B cell (primary cell): ENCODE measurements around the gene ZFAND5. TPM values are rescaled to one million over a fixed set of nuclear protein-coding genes. Genes with fewer than 3 reads are reported as not detected.
A peak's percentile ranks its signal among the peaks of the same experiment; 100 is the strongest.

ENCODE experiments used
- ATAC-seq: fragments of 200-7000 bp; cut with Tn5 transposase; one replicate; pipeline ENCODE4 v1.10.0; 2021; ENCODE audit warnings: low read depth, mild to moderate bottlenecking, moderate number of reproducible peaks, moderate library complexity
- CTCF ChIA-PET: fragments of 350-600 bp; sonication (Branson Sonifier 250); formaldehyde crosslinking; loops from one replicate; lab custom pipeline; 2021; ENCODE audit warnings: antibody characterized with exemption, inconsistent platforms; lab: Charles Lee
- POLR2A ChIA-PET: fragments of 350-600 bp; sonication (Branson Sonifier 250); formaldehyde crosslinking; loops from one replicate; lab custom pipeline; 2021; ENCODE audit warnings: antibody characterized with exemption; lab: Charles Lee
- DNase-seq: peaks from one replicate; pipeline ENCODE4 v3.0.0; 2013
- H2AFZ ChIP-seq: 2 replicates; pipeline ENCODE4 v1.6.1; 2012; ENCODE audit warnings: mild to moderate bottlenecking, low read depth, low read length; ENCODE audit not compliant: insufficient read depth, poor library complexity, severe bottlenecking
- H3K27ac ChIP-seq, 2 donors: 1 replicate in 1 of 2; 2 replicates in 1 of 2; pipeline ENCODE4 v1.5.1; 2012 to 2013; ENCODE audit warnings: low read length in 2 of 2, mild to moderate bottlenecking in 2 of 2, moderate library complexity in 1 of 2
- H3K27me3 ChIP-seq, 4 experiments: fragments of 200-600 bp in 1 of 4; sonication (generic) in 1 of 4; replicated peaks in 1 of 4; 1 replicate in 2 of 4; 2 replicates in 2 of 4; pipeline versions ENCODE4 v1.6.1 to v1.7.0; 2013 to 2016; ENCODE audit warnings: low read length in 3 of 4, mild to moderate bottlenecking in 2 of 4, mixed read lengths in 1 of 4, moderate library complexity in 1 of 4; ENCODE audit not compliant: insufficient read depth in 4 of 4, control insufficient read depth in 3 of 4; ENCODE audit errors: control extremely low read depth in 1 of 4
- H3K36me3 ChIP-seq, 2 experiments: replicated peaks in 1 of 2; 1 replicate in 1 of 2; 2 replicates in 1 of 2; pipeline versions ENCODE4 v1.6.1 to v1.7.1; 2013; ENCODE audit warnings: low read length in 1 of 2; ENCODE audit not compliant: insufficient read depth in 2 of 2, control insufficient read depth in 1 of 2; ENCODE audit errors: control extremely low read depth in 1 of 2, extremely low read depth in 1 of 2
- H3K4me1 ChIP-seq, 2 donors: fragments of 200-600 bp in 1 of 2; sonication (generic) in 1 of 2; 1 replicate in 1 of 2; 2 replicates in 1 of 2; pipeline versions ENCODE4 v1.5.1 to v1.6.1; 2013 to 2017; ENCODE audit warnings: low read length in 2 of 2; ENCODE audit not compliant: control insufficient read depth in 2 of 2, insufficient read depth in 2 of 2
- H3K4me2 ChIP-seq: replicated peaks from 2 replicates; pipeline ENCODE3; 2012; ENCODE audit warnings: mild to moderate bottlenecking, low read depth, low read length; ENCODE audit not compliant: poor library complexity, severe bottlenecking
- H3K4me3 ChIP-seq, 5 experiments: fragments of 200-600 bp in 1 of 5; sonication (generic) in 1 of 5; 1 replicate in 3 of 5; 2 replicates in 2 of 5; pipeline versions ENCODE4 v1.5.1 to v1.7.0; 2011 to 2016; ENCODE audit warnings: low read length in 4 of 5, mild to moderate bottlenecking in 4 of 5, low read depth in 2 of 5, control low read depth in 1 of 5, moderate library complexity in 1 of 5; ENCODE audit not compliant: insufficient read depth in 1 of 5; ENCODE audit errors: control extremely low read depth in 1 of 5, extremely low read depth in 1 of 5
- H3K79me2 ChIP-seq: fragments of 200-600 bp; sonication (generic); one replicate; pipeline ENCODE4 v1.6.0; 2016; ENCODE audit warnings: low read length; ENCODE audit not compliant: control insufficient read depth, insufficient read depth
- H3K9ac ChIP-seq: fragments of 200-600 bp; sonication (generic); 2 replicates; pipeline ENCODE4 v1.6.1; 2017; ENCODE audit warnings: mild to moderate bottlenecking, low read length, moderate library complexity
- H3K9me3 ChIP-seq, 3 donors: one replicate each; pipeline versions ENCODE4 v1.6.1 to v1.7.1; 2013; ENCODE audit warnings: low read length in 2 of 3; ENCODE audit not compliant: control insufficient read depth in 2 of 3, insufficient read depth in 1 of 3; ENCODE audit errors: control extremely low read depth in 1 of 3
- H4K20me1 ChIP-seq: 2 replicates; pipeline ENCODE4 v1.6.0; 2012; ENCODE audit warnings: mild to moderate bottlenecking, low read length; ENCODE audit not compliant: insufficient read depth, control insufficient read depth, poor library complexity, severe bottlenecking
- H3K27ac Mint-ChIP-seq: one replicate; pipeline ENCODE4 v1.8.0; 2021; ENCODE audit warnings: mixed read lengths
- H3K27me3 Mint-ChIP-seq: one replicate; pipeline ENCODE4 v1.8.0; 2021; ENCODE audit warnings: mixed read lengths
- H3K4me1 Mint-ChIP-seq: one replicate; pipeline ENCODE4 v1.8.0; 2021; ENCODE audit warnings: mixed read lengths
- H3K4me3 Mint-ChIP-seq: one replicate; pipeline ENCODE4 v1.8.0; 2021; ENCODE audit warnings: mixed read lengths
- H3K9me3 Mint-ChIP-seq: one replicate; pipeline ENCODE4 v1.8.0; 2022; ENCODE audit warnings: mixed read lengths; ENCODE audit not compliant: insufficient read depth
- CTCF ChIP-seq: fragments of 200-600 bp; IDR thresholded peaks from one replicate; pipeline ENCODE4 v1.8.0; 2022; ENCODE audit warnings: antibody characterized with exemption, mild to moderate bottlenecking
- EZH2 ChIP-seq: IDR thresholded peaks from 2 replicates; pipeline ENCODE4 v1.6.1; 2012; ENCODE audit warnings: borderline replicate concordance, low read depth, mild to moderate bottlenecking, moderate library complexity, low read length; ENCODE audit not compliant: insufficient read depth, poor library complexity, severe bottlenecking
- WGBS: methylation state at CpG from one replicate; pipeline ENCODE4 v1.1.5; 2013; ENCODE audit warnings: missing lambda C conversion rate; ENCODE audit not compliant: insufficient coverage; 5-methylcytosine and 5-hydroxymethylcytosine counted together
- intact Hi-C: fragments of 100-400 bp; cut with micrococcal nuclease; formaldehyde crosslinking; loops from one replicate; pipeline ENCODE4 v1.10.0; 2022
- polyA minus RNA-seq: library from RNA; depleted of rRNA, polyadenylated mRNA; stranded (reverse); fragments of >200 nt; gene quantifications from 2 replicates; pipeline ENCODE4 v1.2.3, GENCODE V29; 2012
- polyA plus RNA-seq: library from polyadenylated mRNA; depleted of rRNA; stranded (reverse); fragments of >200 nt; gene quantifications from 2 replicates; pipeline ENCODE4 v1.2.3, GENCODE V29; 2012
- total RNA-seq, 2 donors: library from RNA; stranded (reverse); fragments of 120-200 nt in 1 of 2; gene quantifications; 1 replicate in 1 of 2; 2 replicates in 1 of 2; pipeline versions ENCODE4 v1.2.3 to v1.2.4, GENCODE V29; 2013 to 2022

Gene ZFAND5
- total RNA-seq: 93.8 and 95.3 TPM in 2 replicates
- 103 TPM for total RNA-seq (2013)
- polyA plus RNA-seq: 162 and 169 TPM in 2 replicates
- polyA minus RNA-seq: 89.4 and 101 TPM in 2 replicates

GRCh38 chr9:72364679-72365524 lies at the start of gene ZFAND5:
Gene ZFAND5 (minus strand): TSS chr9:72365208. CDS start chr9:72360778, 4,430 bp downstream.
- under 1% methylated on average over 109 of the region's 110 CpGs for WGBS
- H3K27me3 Mint-ChIP-seq: no peaks in the 10 kb centered on the region
- peak within 1 kb of the TSS; percentile 95 for H3K4me3 Mint-ChIP-seq
- peak within 1 kb of the TSS; percentile 99 for H3K9ac ChIP-seq
- ATAC-seq: peak; percentile 78
- ChIA-PET CTCF (interaction anchor here (0.8 to 1.9 kb wide), 3 partner anchors 25 to 84 kb away, joined by 3 to 5 read pairs (median 3); no protein-coding TSS in a partner anchor), POLR2A (interaction anchor here (0.7 to 1.7 kb wide), 6 partner anchors 60 to 597 kb away, joined by 3 to 8 read pairs (median 4); partner anchors contain the start of genes ABHD17B and C9orf85)
- no peaks in the 10 kb centered on the region for H3K27me3 ChIP-seq
- peaks cover 22 to 24% of the 10 kb centered on the region in 2 donors for H3K4me1 ChIP-seq
- H3K36me3 ChIP-seq: peaks cover 0 to 12% of the 10 kb centered on the region in 2 experiments
- peak within 1 kb of the TSS; percentile 71 to 95 (median 80) for H3K4me3 ChIP-seq
- no peak for TF ChIP-seq CTCF
- TF ChIP-seq EZH2: no peak
- H2AFZ ChIP-seq: peak within 1 kb of the TSS; percentile 80
- H3K27ac ChIP-seq: peak within 1 kb of the TSS; percentile 99 to 100
- peak; percentile 97 for DNase-seq
- H3K4me1 Mint-ChIP-seq: peaks cover 40% of the 10 kb centered on the region
- H3K9me3 Mint-ChIP-seq: no peaks in the 10 kb centered on the region
- H3K27ac Mint-ChIP-seq: peak within 1 kb of the TSS; percentile 97
- peaks cover 51% of the 10 kb centered on the region for H3K79me2 ChIP-seq
- H4K20me1 ChIP-seq: peaks cover 35% of the 10 kb centered on the region
- intact Hi-C loops: loop anchor here (2.0 to 10.0 kb wide), 6 partner anchors 60 to 1953 kb away; partner anchors contain the start of genes ABHD17B, C9orf85 and KLF9
- no peaks in the 10 kb centered on the region for H3K9me3 ChIP-seq
- H3K4me2 ChIP-seq: peak within 1 kb of the TSS; percentile 97
